ENCODE measurements around the gene HECTD2. TPM values are rescaled to one million over a fixed set of nuclear protein-coding genes. Genes with fewer than 3 reads are reported as not detected.

HECTD2 gene
- total and polyA plus RNA-seq, 2 of the 8 experiments (the other 6 are each of a cell fraction or from before 2014, with no cell fraction given) = 5.7 to 11.9 TPM

GRCh38 chr10:91380873-91381256 is 29.3 kb upstream of the HECTD2 start (continued):
- TF ChIP-seq CHD7 (IDR thresholded peaks at IDR 0.05; ENCODE audit: insufficient replicate concordance, low read length) (no peak), ATF2 (IDR thresholded peaks at IDR 0.05; ENCODE audit: low read length) (no peak), JUND (IDR thresholded peaks at IDR 0.05; ENCODE audit: low read length) (no peak), EZH2 (IDR thresholded peaks at IDR 0.05; ENCODE audit: low read depth, low read length, severe bottlenecking) (no peak), POLR2A (IDR thresholded peaks at IDR 0.05; ENCODE audit: control extremely low read depth in 1 of 2, low read depth in 2 of 2, low read length in 2 of 2) (no peak), CBX5 (IDR thresholded peaks at IDR 0.05; ENCODE audit: low read depth, low read length) (no peak)

Data from H1 (cell line).